Measurements from ENCODE around the gene SGO2.

Gene SGO2

DNA sequence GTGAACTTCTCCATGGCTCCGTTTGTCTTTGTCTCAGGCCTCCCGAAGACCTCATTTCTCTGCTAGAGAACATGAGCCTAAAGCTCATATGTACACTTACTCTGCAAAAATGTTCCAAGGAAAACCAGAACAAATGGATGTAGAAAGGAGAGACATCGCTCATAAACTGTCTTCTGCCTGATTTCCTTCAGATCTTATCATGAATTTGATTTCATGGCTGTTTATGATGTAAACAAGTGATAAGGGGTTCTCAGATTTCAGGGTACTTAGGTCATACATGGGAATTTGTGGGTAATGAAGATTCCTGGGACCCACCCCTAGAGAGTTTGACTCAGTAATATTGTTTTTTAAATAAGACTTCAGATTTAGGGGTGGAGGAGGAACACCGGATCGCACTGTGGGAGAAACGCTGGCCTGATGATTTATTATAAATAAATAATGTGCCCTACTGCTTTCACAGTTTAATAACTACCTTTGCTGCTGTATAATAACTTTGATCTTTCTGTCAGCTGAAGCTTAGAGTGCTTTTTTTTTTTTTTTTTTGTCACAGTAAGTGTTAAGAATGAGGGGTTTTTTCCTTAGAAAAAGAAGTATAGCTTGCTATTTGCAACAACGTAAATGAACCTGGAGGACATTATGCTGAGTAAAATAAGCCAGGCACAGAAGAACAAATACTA lies 74.7 kb downstream of the SGO2 start:
- CTCF ChIA-PET, result interaction anchor here (0.6 to 1.3 kb wide), 4 partner anchors 16 to 515 kb away, joined by 3 read pairs; partner anchors contain the start of gene CFLAR
- POLR2A ChIA-PET, result interaction anchor here (0.6 kb wide), 2 partner anchors 15 to 821 kb away, joined by 3 to 6 read pairs; no protein-coding TSS in a partner anchor
- H3K4me3 ChIP-seq (ENCODE audit: low read depth, low read length), result no peak overlapping the region
- peaks cover 16% of the 10 kb centered on the region for H3K4me1 ChIP-seq (ENCODE audit: control insufficient read depth, insufficient read depth, low read length)
- peak overlapping the region; percentile 55 for H3K27ac ChIP-seq (ENCODE audit: extremely low read depth, low read depth, low read length)
- H3K36me3 ChIP-seq (ENCODE audit: control insufficient read depth in 2 of 2, insufficient read depth in 1 of 2, low read length in 2 of 2), result no peaks in the 10 kb centered on the region
- H3K9me3 ChIP-seq (ENCODE audit: control insufficient read depth, insufficient read depth, low read depth, low read length), result no peaks in the 10 kb centered on the region
- TF ChIP-seq ZNF24 (tag by site-specific recombination; IDR thresholded peaks at IDR 0.05) (peak; percentile 77), ZNF600 (tag by site-specific recombination; IDR thresholded peaks at IDR 0.05) (0 out of 2 replicates have a peak, but pooled peaks have one; percentile 20), ZNF530 (tag by site-specific recombination; IDR thresholded peaks at IDR 0.05; ENCODE audit: low read depth) (no peak), IKZF3 (tag by site-specific recombination; IDR thresholded peaks at IDR 0.05) (peak; percentile 67), ZNF112 (tag by site-specific recombination; IDR thresholded peaks at IDR 0.05) (no peak), ZNF324 (tag by site-specific recombination; IDR thresholded peaks at IDR 0.05) (no peak), ZSCAN30 (tag by site-specific recombination; IDR thresholded peaks at IDR 0.05) (no peak), GLIS2 (tag by site-specific recombination; IDR thresholded peaks at IDR 0.05) (no peak), ZNF404 (tag by site-specific recombination; IDR thresholded peaks at IDR 0.05) (no peak), KLF8 (tag by site-specific recombination; IDR thresholded peaks at IDR 0.05) (0 out of 2 replicates have a peak, but pooled peaks have one; percentile 26), ZNF473 (tag by site-specific recombination; IDR thresholded peaks at IDR 0.05) (no peak), ZNF654 (tag by site-specific recombination; IDR thresholded peaks at IDR 0.05; ENCODE audit: low read depth) (no peak; the same call in 1 of the 2 replicates), ZNF391 (tag by site-specific recombination; IDR thresholded peaks at IDR 0.05; ENCODE audit: borderline replicate concordance, low read depth) (no peak), MYNN (tag by site-specific recombination; IDR thresholded peaks at IDR 0.05; ENCODE audit: borderline replicate concordance) (no peak), ZFHX2 (tag by site-specific recombination; conservative IDR thresholded peaks at IDR 0.05) (no peak), ZNF121 (tag by site-specific recombination; IDR thresholded peaks at IDR 0.05) (no peak), ZNF701 (tag by site-specific recombination; IDR thresholded peaks at IDR 0.05) (no peak), ZNF221 (tag by site-specific recombination; IDR thresholded peaks at IDR 0.05; ENCODE audit: borderline replicate concordance) (no peak)
- TF ChIP-seq, protein P1, sequence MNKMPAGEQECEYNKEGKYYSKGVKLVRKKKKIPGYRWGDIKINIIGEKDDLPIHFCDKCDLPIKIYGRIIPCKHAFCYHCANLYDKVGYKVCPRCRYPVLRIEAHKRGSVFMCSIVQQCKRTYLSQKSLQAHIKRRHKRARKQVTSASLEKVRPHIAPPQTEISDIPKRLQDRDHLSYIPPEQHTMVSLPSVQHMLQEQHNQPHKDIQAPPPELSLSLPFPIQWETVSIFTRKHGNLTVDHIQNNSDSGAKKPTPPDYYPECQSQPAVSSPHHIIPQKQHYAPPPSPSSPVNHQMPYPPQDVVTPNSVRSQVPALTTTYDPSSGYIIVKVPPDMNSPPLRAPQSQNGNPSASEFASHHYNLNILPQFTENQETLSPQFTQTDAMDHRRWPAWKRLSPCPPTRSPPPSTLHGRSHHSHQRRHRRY (tag by site-specific recombination; IDR thresholded peaks at IDR 0.05), result no peak
- TF ChIP-seq, protein P2, sequence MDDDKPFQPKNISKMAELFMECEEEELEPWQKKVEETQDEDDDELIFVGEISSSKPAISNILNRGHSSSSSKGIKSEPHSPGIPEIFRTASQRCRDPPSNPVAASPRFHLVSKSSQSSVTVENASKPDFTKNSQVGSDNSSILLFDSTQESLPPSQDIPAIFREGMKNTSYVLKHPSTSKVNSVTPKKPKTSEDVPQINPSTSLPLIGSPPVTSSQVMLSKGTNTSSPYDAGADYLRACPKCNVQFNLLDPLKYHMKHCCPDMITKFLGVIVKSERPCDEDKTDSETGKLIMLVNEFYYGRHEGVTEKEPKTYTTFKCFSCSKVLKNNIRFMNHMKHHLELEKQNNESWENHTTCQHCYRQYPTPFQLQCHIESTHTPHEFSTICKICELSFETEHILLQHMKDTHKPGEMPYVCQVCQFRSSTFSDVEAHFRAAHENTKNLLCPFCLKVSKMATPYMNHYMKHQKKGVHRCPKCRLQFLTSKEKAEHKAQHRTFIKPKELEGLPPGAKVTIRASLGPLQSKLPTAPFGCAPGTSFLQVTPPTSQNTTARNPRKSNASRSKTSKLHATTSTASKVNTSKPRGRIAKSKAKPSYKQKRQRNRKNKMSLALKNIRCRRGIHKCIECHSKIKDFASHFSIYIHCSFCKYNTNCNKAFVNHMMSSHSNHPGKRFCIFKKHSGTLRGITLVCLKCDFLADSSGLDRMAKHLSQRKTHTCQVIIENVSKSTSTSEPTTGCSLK (tag by site-specific recombination; IDR thresholded peaks at IDR 0.05), result no peak
- TF ChIP-seq, protein P3, sequence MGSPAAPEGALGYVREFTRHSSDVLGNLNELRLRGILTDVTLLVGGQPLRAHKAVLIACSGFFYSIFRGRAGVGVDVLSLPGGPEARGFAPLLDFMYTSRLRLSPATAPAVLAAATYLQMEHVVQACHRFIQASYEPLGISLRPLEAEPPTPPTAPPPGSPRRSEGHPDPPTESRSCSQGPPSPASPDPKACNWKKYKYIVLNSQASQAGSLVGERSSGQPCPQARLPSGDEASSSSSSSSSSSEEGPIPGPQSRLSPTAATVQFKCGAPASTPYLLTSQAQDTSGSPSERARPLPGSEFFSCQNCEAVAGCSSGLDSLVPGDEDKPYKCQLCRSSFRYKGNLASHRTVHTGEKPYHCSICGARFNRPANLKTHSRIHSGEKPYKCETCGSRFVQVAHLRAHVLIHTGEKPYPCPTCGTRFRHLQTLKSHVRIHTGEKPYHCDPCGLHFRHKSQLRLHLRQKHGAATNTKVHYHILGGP (tag by site-specific recombination; IDR thresholded peaks at IDR 0.05), result peak; percentile 44; the same call in 1 of the 2 replicates
- TF ChIP-seq, protein P4, sequence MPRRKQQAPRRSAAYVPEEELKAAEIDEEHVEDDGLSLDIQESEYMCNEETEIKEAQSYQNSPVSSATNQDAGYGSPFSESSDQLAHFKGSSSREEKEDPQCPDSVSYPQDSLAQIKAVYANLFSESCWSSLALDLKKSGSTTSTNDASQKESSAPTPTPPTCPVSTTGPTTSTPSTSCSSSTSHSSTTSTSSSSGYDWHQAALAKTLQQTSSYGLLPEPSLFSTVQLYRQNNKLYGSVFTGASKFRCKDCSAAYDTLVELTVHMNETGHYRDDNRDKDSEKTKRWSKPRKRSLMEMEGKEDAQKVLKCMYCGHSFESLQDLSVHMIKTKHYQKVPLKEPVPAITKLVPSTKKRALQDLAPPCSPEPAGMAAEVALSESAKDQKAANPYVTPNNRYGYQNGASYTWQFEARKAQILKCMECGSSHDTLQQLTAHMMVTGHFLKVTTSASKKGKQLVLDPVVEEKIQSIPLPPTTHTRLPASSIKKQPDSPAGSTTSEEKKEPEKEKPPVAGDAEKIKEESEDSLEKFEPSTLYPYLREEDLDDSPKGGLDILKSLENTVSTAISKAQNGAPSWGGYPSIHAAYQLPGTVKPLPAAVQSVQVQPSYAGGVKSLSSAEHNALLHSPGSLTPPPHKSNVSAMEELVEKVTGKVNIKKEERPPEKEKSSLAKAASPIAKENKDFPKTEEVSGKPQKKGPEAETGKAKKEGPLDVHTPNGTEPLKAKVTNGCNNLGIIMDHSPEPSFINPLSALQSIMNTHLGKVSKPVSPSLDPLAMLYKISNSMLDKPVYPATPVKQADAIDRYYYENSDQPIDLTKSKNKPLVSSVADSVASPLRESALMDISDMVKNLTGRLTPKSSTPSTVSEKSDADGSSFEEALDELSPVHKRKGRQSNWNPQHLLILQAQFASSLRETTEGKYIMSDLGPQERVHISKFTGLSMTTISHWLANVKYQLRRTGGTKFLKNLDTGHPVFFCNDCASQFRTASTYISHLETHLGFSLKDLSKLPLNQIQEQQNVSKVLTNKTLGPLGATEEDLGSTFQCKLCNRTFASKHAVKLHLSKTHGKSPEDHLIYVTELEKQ (tag by site-specific recombination; IDR thresholded peaks at IDR 0.05; ENCODE audit: borderline replicate concordance), result no peak
- TF ChIP-seq, protein P5, sequence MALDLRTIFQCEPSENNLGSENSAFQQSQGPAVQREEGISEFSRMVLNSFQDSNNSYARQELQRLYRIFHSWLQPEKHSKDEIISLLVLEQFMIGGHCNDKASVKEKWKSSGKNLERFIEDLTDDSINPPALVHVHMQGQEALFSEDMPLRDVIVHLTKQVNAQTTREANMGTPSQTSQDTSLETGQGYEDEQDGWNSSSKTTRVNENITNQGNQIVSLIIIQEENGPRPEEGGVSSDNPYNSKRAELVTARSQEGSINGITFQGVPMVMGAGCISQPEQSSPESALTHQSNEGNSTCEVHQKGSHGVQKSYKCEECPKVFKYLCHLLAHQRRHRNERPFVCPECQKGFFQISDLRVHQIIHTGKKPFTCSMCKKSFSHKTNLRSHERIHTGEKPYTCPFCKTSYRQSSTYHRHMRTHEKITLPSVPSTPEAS (tag by site-specific recombination; IDR thresholded peaks at IDR 0.05), result no peak
- TF ChIP-seq, protein P6, sequence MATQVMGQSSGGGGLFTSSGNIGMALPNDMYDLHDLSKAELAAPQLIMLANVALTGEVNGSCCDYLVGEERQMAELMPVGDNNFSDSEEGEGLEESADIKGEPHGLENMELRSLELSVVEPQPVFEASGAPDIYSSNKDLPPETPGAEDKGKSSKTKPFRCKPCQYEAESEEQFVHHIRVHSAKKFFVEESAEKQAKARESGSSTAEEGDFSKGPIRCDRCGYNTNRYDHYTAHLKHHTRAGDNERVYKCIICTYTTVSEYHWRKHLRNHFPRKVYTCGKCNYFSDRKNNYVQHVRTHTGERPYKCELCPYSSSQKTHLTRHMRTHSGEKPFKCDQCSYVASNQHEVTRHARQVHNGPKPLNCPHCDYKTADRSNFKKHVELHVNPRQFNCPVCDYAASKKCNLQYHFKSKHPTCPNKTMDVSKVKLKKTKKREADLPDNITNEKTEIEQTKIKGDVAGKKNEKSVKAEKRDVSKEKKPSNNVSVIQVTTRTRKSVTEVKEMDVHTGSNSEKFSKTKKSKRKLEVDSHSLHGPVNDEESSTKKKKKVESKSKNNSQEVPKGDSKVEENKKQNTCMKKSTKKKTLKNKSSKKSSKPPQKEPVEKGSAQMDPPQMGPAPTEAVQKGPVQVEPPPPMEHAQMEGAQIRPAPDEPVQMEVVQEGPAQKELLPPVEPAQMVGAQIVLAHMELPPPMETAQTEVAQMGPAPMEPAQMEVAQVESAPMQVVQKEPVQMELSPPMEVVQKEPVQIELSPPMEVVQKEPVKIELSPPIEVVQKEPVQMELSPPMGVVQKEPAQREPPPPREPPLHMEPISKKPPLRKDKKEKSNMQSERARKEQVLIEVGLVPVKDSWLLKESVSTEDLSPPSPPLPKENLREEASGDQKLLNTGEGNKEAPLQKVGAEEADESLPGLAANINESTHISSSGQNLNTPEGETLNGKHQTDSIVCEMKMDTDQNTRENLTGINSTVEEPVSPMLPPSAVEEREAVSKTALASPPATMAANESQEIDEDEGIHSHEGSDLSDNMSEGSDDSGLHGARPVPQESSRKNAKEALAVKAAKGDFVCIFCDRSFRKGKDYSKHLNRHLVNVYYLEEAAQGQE (tag by site-specific recombination; IDR thresholded peaks at IDR 0.05), result no peak
